Esophagus mucosa (tissue), 1 donor: ENCODE data around the gene GBX1. TPM values are rescaled to one million over a fixed set of nuclear protein-coding genes. Genes with fewer than 3 reads are reported as not detected.
A peak's percentile ranks its signal among the peaks of the same experiment; 100 is the strongest.

Experiments used
- ATAC-seq: fragments of 200-7000 bp; cut with Tn5 transposase; one replicate; pipeline ENCODE4 v1.9.1; 2020
- total RNA-seq: library from RNA; stranded (reverse); gene quantifications from one replicate; pipeline ENCODE4 v1.2.4, GENCODE V29; 2023
- donor health status: DM: yes; HTN: yes; CAD: no.

The GBX1 gene
- total RNA-seq, 1 donor from 2014 or later: not detected

- peak; percentile 7 for ATAC-seq
Measured at GRCh38 chr7:151125470-151125845, 42.0 kb downstream of the GBX1 start.

DNA sequence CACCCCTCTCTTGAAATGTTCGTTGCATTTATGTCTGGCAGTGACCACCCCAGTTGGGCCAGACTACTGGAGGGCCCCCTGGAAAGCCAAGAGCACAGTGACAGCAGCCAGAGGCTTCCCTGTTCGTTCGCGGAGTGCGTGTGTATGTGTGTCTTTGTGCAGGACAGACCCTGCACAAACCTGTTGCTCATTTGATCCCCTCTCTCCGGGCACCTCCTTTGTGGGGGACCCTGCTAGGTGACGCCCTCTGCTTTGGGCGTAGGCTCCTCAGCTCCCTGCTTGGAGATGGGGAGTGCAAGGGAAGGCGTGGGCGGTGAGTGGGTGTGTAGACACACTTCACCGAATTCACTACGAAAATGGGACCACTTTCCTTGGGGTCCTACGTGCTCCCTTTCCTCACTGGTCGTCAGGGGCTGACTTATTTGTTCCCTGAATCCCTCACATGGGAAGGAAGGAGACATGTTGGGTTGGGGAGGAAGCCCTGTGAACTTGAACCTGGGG, 42.5 kb downstream of the GBX1 start:
- no peak for ATAC-seq

DNA sequence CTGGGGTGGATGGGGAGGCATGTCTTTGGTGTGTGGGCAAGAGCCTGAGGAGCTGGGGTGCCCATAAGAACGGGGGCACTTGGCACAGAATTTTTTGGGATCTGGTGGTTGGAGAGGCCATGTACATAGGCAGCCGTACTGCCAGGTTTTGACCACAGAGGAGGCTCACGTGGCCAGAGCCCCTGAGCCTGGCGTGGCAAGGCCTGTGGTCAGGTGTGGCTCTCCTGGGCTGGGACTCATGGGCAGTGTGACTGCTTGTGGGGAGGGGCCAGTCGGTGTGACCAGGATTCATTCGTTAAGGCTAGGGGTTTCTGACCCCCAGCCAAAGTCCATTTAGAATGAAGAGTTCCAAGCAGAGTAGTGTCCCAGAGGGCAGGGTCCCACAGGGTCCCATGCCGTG, 43.0 kb downstream of the GBX1 start:
- no peak for ATAC-seq

GRCh38 chr7:151123822-151124464, 43.6 kb downstream of the GBX1 start:
- ATAC-seq: peak; percentile 90

- ATAC-seq: no peak
Measured at GRCh38 chr7:151123158-151123821, 44.2 kb downstream of the GBX1 start.

DNA sequence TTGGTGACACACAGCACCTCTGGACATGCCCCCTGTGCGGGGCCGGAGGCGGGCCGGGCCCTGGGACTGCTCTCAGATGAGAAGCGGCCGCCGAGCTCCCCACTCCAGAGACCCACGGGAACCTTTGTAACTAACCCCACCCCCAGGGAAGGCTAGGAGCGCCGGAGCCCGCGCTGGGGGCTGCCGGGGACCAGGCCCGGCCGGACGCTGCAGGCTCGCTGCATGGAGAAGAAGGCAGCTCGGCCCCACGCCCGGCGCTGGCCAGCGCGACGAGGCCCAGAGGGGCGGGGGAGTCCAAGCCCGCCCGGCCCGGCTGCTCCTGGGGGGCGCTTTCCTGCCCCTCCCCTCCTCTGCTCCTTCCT, 44.7 kb downstream of the GBX1 start:
- ATAC-seq: no peak

DNA sequence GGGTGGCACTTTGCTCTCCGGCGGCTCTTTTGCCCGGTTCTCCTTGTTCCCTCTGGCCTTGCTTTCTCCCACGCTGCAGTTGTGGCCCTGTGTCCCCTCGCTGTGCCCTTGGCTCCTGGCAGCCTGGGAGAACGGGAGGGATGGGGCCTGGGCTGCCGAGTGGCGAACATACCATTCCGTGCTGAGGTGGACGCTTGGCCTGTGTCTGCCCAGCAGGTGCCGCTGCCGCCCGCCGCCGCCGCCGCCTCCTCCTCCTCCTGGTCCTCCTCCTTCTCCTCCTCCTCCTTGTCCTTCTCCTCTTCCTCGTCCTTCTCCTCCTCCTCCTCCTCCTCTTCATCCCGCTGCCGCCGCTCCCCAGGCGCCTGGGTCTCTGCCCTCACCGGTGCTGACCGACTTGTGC, 45.2 kb downstream of the GBX1 start:
- ATAC-seq: no peak

DNA sequence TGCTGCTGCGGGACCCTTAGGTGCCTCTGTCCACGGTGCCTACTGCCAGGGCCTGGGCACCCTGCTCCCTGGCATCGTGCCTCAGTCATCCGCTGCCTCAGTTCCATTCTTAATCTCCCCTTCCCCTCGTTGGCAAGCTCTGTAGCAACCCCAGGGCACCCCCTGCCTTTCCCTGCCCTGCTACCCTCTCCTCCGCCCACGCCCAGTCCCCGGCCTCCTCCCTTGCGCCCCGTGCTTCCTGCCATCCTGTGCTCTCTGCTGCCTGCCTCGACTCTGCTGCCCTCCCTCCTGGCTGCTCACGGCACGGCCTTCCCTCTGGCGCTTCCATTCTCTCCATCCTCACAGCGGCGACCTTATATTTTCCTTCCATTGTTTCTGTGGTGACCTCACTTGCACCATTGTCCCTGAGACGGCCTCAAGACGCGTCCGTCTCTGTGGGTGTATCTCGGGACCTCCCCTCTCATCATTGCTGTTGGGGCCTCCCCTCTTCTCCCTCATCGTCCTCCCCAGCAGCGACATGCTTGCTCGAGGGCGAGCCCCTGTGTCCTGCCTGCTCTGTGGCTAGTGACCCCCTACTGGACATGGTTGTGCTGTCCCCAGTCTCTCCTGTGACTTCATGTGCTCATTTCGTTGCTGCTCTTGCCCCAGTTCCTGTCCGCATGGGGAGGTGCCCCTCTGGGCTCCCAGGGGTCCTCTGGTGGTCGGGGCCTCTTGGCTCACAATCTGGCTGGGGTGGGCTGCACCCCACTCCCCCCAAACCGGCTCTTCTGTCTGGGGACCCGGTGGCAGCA, 45.9 kb downstream of the GBX1 start:
- no peak for ATAC-seq

GRCh38 chr7:151120896-151121295, 46.6 kb downstream of the GBX1 start:
- no peak for ATAC-seq

DNA sequence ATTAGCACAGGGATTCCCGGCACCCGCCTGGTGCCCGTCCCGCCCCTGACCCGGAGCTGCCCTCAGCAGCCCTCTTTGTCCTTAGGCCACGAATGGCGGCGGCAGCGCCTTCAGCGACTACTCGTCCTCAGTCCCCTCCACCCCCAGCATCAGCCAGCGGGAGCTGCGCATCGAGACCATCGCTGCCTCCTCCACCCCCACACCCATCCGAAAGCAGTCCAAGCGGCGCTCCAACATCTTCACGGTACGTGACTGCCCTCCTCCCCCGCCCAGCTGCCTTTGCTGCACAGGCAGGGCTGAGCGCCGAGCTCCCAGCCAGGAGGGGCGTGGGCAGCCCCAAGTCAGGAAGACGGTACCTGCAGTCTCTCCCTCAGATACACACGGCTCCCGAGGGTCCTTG, 47.6 kb downstream of the GBX1 start:
- no peak for ATAC-seq

DNA sequence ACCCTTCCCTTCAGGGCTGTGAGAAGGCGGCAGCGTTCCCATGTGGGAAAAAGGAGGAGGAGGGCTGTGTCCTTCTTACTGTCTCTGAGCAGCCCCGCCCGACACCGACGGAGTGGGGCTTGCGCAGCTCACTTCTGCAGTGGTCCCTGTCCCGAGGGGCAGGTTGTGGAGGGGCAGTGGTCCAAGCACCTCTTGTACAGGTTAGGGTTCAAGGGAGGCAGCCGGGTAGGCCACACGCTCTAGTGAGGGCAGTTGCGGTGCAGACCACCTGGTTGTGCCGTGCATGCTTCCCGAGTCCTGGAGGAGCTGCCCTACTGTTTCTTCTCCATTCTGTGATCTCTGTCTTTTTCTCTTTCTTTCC, 48.5 kb downstream of the GBX1 start:
- no peak for ATAC-seq

GRCh38 chr7:151118108-151119054, 49.1 kb downstream of the GBX1 start:
- ATAC-seq: no peak

DNA sequence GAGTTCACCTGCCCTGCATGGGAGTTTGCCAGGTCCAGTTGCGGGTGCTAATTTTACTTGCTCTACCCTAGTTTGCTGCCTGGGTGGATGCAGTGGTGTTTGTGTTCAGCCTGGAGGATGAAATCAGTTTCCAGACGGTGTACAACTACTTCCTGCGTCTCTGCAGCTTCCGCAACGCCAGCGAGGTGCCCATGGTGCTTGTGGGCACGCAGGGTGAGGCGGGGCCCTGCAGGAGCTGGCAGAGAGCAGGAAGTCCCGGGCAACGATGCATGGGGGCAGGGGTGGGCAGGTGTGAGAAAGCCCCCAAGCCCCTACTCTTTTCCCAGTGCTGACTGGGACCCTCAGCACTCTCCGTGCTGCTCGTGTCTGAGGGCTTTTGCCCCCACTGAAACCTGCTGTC, 49.9 kb downstream of the GBX1 start:
- ATAC-seq: no peak

- peak; percentile 35 for ATAC-seq
Measured at GRCh38 chr7:151116603-151117440, 50.7 kb downstream of the GBX1 start.

DNA sequence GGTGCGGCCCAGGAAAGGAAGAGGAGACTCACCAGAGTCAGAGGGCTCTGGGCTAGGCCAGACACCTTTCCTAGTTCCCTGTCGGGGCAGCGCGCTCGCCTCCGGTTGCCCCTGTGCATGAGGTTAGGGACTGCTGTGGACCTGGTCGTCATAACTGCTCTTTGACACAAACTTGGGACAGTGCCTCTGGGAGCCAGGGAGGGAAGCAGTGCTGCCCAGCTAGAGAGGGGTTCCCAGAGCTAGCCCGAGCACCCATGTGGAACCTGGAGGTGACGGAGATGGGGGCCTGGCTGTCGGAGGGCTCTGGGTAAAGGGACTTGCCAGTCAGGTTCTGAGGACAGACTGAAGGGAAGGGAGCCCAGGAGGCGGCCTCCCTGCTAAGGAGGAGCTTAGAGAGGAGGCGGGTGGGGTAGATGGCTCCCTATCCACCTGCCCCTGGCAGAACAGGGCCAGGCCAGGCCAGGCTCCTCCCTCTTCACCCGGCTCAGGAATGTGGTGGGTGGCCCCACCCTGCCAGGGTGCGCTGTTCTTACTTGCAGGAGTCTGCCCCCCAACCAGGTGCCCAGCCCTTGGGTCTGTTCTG, 51.6 kb downstream of the GBX1 start:
- peak; percentile 94 for ATAC-seq

DNA sequence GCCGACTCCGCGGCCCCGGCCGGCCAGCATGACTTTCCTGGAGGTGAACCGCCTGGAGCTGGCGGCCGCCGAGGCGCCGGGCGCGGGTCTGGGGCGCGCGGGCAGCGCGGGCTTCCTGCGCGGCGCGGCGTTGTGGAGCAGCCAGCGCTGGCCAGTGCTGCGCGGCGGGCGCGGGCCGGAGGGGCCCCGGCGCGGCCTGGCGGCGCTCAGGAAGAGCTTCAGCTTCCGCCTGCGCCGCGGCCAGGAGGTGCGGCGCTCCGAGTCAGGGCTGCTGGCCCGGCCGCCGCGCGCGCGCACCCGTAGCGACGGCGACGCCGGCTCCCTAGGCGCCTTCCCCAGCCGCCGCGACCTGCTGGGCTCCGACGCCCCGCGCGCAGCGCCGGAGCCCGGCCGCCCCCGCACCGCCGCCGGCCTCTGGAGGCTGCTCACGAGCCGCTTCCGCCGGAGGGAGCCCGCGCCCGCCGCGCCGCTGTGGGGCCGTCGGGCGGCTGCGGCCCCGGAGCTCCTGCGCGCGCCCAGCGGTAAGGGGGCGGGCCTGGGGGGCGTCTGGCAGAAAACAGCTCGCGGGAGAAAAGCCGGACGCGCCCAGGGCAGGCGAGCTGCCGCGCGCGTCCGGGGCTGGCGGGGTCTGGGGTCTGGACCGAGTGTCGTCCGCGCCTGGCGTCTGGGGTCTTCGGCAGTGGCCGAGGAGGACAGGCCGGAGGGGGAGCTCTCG, 52.2 kb downstream of the GBX1 start:
- ATAC-seq: no peak

- ATAC-seq: peak; percentile 61
Measured at GRCh38 chr7:151114151-151115090, 53.1 kb downstream of the GBX1 start.

DNA sequence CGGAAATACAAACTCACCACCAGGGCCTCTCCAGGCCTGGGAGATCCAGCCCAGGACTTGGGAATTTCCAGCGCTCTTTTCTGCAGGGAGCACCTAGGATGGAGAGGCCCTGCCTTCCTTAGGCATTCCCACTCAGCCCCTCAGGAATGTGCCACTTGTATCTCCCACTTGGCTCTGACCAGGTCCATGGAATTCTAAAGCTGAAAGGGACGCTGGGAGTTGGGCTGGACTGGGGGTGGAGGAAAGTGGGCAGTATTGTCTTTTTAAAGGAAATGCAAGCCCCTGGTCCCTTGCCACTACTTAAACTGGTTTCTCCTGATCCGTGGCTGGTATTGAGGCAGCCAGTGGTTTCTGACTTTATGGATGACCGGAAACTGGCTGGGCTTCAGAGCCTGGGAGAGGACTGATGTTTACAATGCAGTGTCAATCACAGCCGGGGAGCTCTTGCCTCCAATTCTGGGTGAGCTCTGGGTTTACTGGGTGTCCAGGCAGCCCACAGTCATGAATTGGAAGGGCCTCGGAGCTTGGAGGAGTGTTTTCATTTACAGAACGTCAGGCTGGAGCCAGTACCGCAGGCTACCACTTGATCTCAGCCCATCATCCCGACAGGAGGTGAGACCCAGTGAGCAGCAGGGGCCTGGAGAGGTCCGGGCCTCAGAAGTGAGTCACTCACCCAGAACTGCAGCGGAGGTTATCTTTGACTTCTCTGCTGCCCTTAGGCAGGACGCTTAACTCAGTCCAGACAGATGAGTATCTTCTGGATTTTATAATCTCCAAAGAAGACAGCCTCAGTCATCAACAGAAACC, 53.9 kb downstream of the GBX1 start:
- ATAC-seq: no peak
